Neural progenitor cell (in vitro differentiated cells): ENCODE measurements around the gene TMEM208. TPM values are rescaled to one million over a fixed set of nuclear protein-coding genes. Genes with fewer than 3 reads are reported as not detected.
A peak's percentile ranks its signal among the peaks of the same experiment; 100 is the strongest.

Source experiments
- DNase-seq: peaks from one replicate; pipeline ENCODE4 v3.0.0-alpha.2; 2016; ENCODE audit warnings: low spot score
- H2AFZ ChIP-seq: fragments of 200-600 bp; sonication (generic); replicated peaks from 2 replicates; pipeline ENCODE4 v1.6.1; 2016; ENCODE audit warnings: antibody characterized with exemption
- H3F3A ChIP-seq: fragments of 200-600 bp; sonication (generic); 2 replicates; pipeline ENCODE4 v1.6.1; 2016; ENCODE audit warnings: antibody characterized with exemption, low read depth
- H3K27ac ChIP-seq: fragments of 200-600 bp; sonication (generic); 2 replicates; pipeline ENCODE4 v1.5.1; 2016; ENCODE audit warnings: mild to moderate bottlenecking
- H3K27me3 ChIP-seq: fragments of 200-600 bp; sonication (generic); 2 replicates; pipeline ENCODE4 v1.6.1; 2016; ENCODE audit warnings: mild to moderate bottlenecking, moderate library complexity
- H3K36me3 ChIP-seq: fragments of 200-600 bp; sonication (generic); 2 replicates; pipeline ENCODE4 v1.5.1; 2016
- H3K4me1 ChIP-seq: fragments of 200-600 bp; sonication (generic); 2 replicates; pipeline ENCODE4 v1.6.1; 2016; ENCODE audit warnings: mixed run types
- H3K4me2 ChIP-seq: fragments of 200-600 bp; sonication (generic); 2 replicates; pipeline ENCODE4 v1.6.1; 2016
- H3K4me3 ChIP-seq: fragments of 200-600 bp; sonication (generic); 2 replicates; pipeline ENCODE4 v1.5.1; 2016
- H3K79me2 ChIP-seq: fragments of 200-600 bp; sonication (generic); 2 replicates; pipeline ENCODE4 v1.6.1; 2016; ENCODE audit warnings: low read depth
- H3K9ac ChIP-seq: fragments of 200-600 bp; sonication (generic); 2 replicates; pipeline ENCODE4 v1.6.1; 2016
- H3K9me3 ChIP-seq: fragments of 200-600 bp; sonication (generic); 2 replicates; pipeline ENCODE4 v1.5.1; 2016; ENCODE audit warnings: low read depth
- H4K20me1 ChIP-seq: fragments of 200-600 bp; sonication (generic); 2 replicates; pipeline ENCODE4 v1.6.1; 2016; ENCODE audit warnings: low read depth
- H3K27ac Mint-ChIP-seq: 3 replicates; pipeline ENCODE4 v1.8.0; 2021; ENCODE audit warnings: mixed read lengths
- H3K27me3 Mint-ChIP-seq: 2 replicates; pipeline ENCODE4 v1.8.0; 2022; ENCODE audit warnings: low read depth, mild to moderate bottlenecking, inconsistent platforms, moderate library complexity, mixed read lengths; ENCODE audit not compliant: insufficient read depth
- H3K36me3 Mint-ChIP-seq: 3 replicates; pipeline ENCODE4 v1.8.0; 2021; ENCODE audit warnings: mixed read lengths
- H3K4me1 Mint-ChIP-seq: 3 replicates; pipeline ENCODE4 v1.8.0; 2021; ENCODE audit warnings: mixed read lengths
- H3K4me3 Mint-ChIP-seq: 3 replicates; pipeline ENCODE4 v1.8.0; 2021; ENCODE audit warnings: mild to moderate bottlenecking, moderate library complexity, mixed read lengths
- H3K9me3 Mint-ChIP-seq: 3 replicates; pipeline ENCODE4 v1.8.0; 2020; ENCODE audit warnings: mixed read lengths
- CTCF ChIP-seq: fragments of 200-600 bp; sonication (generic); IDR thresholded peaks from 2 replicates; pipeline ENCODE4 v1.5.1; 2017; ENCODE audit warnings: antibody characterized with exemption, mild to moderate bottlenecking
- EZH2 ChIP-seq: fragments of 200-600 bp; sonication (generic); IDR thresholded peaks from 2 replicates; pipeline ENCODE4 v1.6.1; 2017; ENCODE audit warnings: antibody characterized with exemption, mild to moderate bottlenecking, moderate library complexity
- EZH2phosphoT487 ChIP-seq: fragments of 200-600 bp; sonication (generic); IDR thresholded peaks from 2 replicates; pipeline ENCODE4 v1.6.1; 2017; ENCODE audit warnings: antibody characterized with exemption
- total RNA-seq: library from RNA; depleted of rRNA; stranded (reverse); fragments of >200 nt; gene quantifications from 2 replicates; pipeline ENCODE4 v1.2.3, GENCODE V29; 2015; ENCODE audit warnings: low replicate concordance

The TMEM208 gene
- total RNA-seq, 1 donor from 2014 or later: 39.4 TPM

DNA sequence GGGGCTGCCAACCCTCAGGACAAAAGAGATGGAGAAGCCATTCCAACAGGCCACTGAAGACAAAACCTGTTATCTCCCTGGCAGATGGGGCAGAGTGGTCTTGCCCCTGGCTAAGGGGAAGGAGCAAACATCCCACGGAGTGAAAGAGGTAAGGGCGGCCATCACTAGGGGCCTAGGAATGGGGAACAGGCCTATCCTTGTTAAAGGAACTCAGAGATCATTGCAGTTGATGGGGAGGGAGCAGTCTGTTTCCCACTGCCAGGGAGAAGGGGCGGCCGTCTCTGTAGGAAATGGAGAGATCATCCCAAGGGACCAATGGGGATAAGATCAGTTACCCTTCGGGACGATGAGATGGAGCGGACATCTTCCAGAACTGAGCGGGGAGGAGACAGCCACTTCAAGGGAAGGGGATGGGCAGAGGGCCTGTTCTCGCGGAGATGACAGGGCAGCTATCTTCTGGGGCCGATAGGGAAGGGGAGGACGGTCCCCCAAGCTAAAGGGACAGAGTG is 581 bp upstream of the TMEM208 start:
- Histone ChIP-seq H4K20me1 (no peaks in the 10 kb centered on the region), H3F3A (no peaks in the 10 kb centered on the region), H3K27ac (no peak overlapping the region), H3K4me3 (peak overlapping the region; percentile 97), H3K9ac (peak overlapping the region; percentile 40), H3K36me3 (no peaks in the 10 kb centered on the region), H2AFZ (peak overlapping the region; percentile 78), H3K9me3 (no peaks in the 10 kb centered on the region), H3K79me2 (peaks cover 15% of the 10 kb centered on the region), H3K4me1 (peaks cover 10% of the 10 kb centered on the region), H3K27me3 (no peaks in the 10 kb centered on the region), H3K4me2 (peak overlapping the region; percentile 94)
- Mint-ChIP-seq H3K27me3 (peaks cover 11% of the 10 kb centered on the region), H3K9me3 (peaks cover 2% of the 10 kb centered on the region), H3K36me3 (peaks cover 13% of the 10 kb centered on the region), H3K27ac (no peak overlapping the region), H3K4me3 (peak overlapping the region; percentile 100), H3K4me1 (peaks cover 22% of the 10 kb centered on the region)
- no peak for TF ChIP-seq CTCF
- TF ChIP-seq EZH2: no peak
- no peak for DNase-seq

DNA sequence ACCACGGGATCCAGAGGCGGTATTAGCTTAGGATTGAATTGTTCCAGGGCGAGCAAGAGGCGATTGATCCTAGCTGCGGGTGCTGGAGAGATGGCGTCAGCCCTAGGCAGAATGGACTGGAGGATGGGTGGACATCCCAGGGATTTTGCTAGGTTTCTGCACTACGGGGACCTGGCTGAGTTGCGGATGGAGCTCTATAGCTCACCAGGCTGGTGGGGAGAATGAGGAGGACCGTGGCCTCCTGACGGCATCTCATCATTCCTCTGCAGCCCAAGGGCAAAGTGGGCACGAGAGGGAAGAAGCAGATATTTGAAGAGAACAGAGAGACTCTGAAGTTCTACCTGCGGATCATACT is 614 bp downstream of the TMEM208 start:
- peak overlapping the region; percentile 92 for H3K9ac ChIP-seq
- DNase-seq: no peak
- H3F3A ChIP-seq: no peaks in the 10 kb centered on the region
- TF ChIP-seq EZH2 (no peak), EZH2phosphoT487 (no peak), CTCF (no peak)
- peaks cover 15% of the 10 kb centered on the region for H3K79me2 ChIP-seq
- peaks cover 22% of the 10 kb centered on the region for H3K4me1 Mint-ChIP-seq
- H3K27me3 Mint-ChIP-seq: peaks cover 13% of the 10 kb centered on the region
- peaks cover 2% of the 10 kb centered on the region for H3K9me3 Mint-ChIP-seq
- no peaks in the 10 kb centered on the region for H4K20me1 ChIP-seq
- H3K9me3 ChIP-seq: no peaks in the 10 kb centered on the region
- no peak overlapping the region for H2AFZ ChIP-seq
- peaks cover 13% of the 10 kb centered on the region for H3K36me3 Mint-ChIP-seq
- no peak overlapping the region for H3K27ac Mint-ChIP-seq
- no peak overlapping the region for H3K27ac ChIP-seq
- H3K36me3 ChIP-seq: no peaks in the 10 kb centered on the region
- no peaks in the 10 kb centered on the region for H3K27me3 ChIP-seq
- peak overlapping the region; percentile 97 for H3K4me3 ChIP-seq
- H3K4me2 ChIP-seq: peak overlapping the region; percentile 86
- H3K4me3 Mint-ChIP-seq: peak overlapping the region; percentile 100
- peaks cover 10% of the 10 kb centered on the region for H3K4me1 ChIP-seq

- Histone ChIP-seq H3K9ac (peak overlapping the region; percentile 92), H3K36me3 (no peaks in the 10 kb centered on the region), H3K4me3 (peak overlapping the region; percentile 97), H3K9me3 (no peaks in the 10 kb centered on the region), H2AFZ (no peak overlapping the region), H3K79me2 (peaks cover 15% of the 10 kb centered on the region), H4K20me1 (no peaks in the 10 kb centered on the region), H3K27me3 (no peaks in the 10 kb centered on the region), H3F3A (no peaks in the 10 kb centered on the region), H3K4me2 (peak overlapping the region; percentile 86), H3K4me1 (peaks cover 10% of the 10 kb centered on the region), H3K27ac (no peak overlapping the region)
- peaks cover 2% of the 10 kb centered on the region for H3K9me3 Mint-ChIP-seq
- H3K36me3 Mint-ChIP-seq: peaks cover 13% of the 10 kb centered on the region
- H3K4me1 Mint-ChIP-seq: peaks cover 22% of the 10 kb centered on the region
- TF ChIP-seq CTCF: no peak
- TF ChIP-seq EZH2phosphoT487: no peak
- no peak for TF ChIP-seq EZH2
- H3K27me3 Mint-ChIP-seq: peaks cover 13% of the 10 kb centered on the region
- no peak overlapping the region for H3K27ac Mint-ChIP-seq
- DNase-seq: no peak
- H3K4me3 Mint-ChIP-seq: peak overlapping the region; percentile 100
These were observed 1.3 kb downstream of the TMEM208 start for GRCh38 chr16:67228034-67228785.
